ENCODE measurements around the gene OR6M1.

The OR6M1 gene

GRCh38 chr11:123797114-123797513 lies 9.0 kb downstream of the OR6M1 start:
- DNase-seq (ENCODE audit: low spot score), result no peak
- in situ Hi-C loops (cut with MboI; ENCODE audit: low pct_unique_long_range_greater_than_20kb, low sequenced_read_pairs, unreplicated experiment), result no loop called here
- TF ChIP-seq CTCF (IDR thresholded peaks at IDR 0.05; ENCODE audit: extremely low read depth, insufficient read depth, missing control alignments), result no peak

GRCh38 chr11:123796226-123796625 lies 9.9 kb downstream of the OR6M1 start:
- DNase-seq (ENCODE audit: low spot score), result no peak
- in situ Hi-C loops (cut with MboI; ENCODE audit: low pct_unique_long_range_greater_than_20kb, low sequenced_read_pairs, unreplicated experiment), result no loop called here

GRCh38 chr11:123783536-123783935 lies 22.6 kb downstream of the OR6M1 start:
- no peak for DNase-seq (ENCODE audit: low spot score)
- in situ Hi-C loops (cut with MboI; ENCODE audit: low pct_unique_long_range_greater_than_20kb, low sequenced_read_pairs, unreplicated experiment), result no loop called here
- no peak for TF ChIP-seq CTCF (IDR thresholded peaks at IDR 0.05; ENCODE audit: extremely low read depth, insufficient read depth, missing control alignments)

More at GRCh38 chr11:123796226-123796625, 9.9 kb downstream of the OR6M1 start:
- no peak for TF ChIP-seq CTCF (IDR thresholded peaks at IDR 0.05; ENCODE audit: extremely low read depth, insufficient read depth, missing control alignments)

DNA sequence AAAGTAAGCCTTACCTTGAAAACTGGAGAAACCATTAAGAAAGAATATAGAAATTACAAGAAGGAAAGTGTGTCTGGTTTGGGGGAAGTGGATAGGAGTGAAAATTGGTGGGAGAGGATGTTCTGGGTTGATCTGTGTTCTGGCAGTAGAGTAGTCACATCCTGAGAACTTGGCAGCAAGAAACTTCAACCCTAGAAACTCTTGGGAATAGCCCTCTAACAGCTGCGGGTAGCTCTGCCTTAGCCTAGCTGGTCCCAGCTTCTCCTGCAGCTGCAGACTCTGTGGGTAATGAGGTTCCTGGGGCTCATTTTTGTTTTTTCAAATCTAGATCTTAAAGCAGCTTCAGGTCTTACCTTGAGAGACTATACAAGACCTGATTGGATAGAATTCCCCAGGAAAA lies 27.6 kb downstream of the OR6M1 start:
- DNase-seq (ENCODE audit: low spot score), result no peak
- TF ChIP-seq CTCF (IDR thresholded peaks at IDR 0.05; ENCODE audit: extremely low read depth, insufficient read depth, missing control alignments), result no peak
- in situ Hi-C loops (cut with MboI; ENCODE audit: low pct_unique_long_range_greater_than_20kb, low sequenced_read_pairs, unreplicated experiment), result no loop called here

DNA sequence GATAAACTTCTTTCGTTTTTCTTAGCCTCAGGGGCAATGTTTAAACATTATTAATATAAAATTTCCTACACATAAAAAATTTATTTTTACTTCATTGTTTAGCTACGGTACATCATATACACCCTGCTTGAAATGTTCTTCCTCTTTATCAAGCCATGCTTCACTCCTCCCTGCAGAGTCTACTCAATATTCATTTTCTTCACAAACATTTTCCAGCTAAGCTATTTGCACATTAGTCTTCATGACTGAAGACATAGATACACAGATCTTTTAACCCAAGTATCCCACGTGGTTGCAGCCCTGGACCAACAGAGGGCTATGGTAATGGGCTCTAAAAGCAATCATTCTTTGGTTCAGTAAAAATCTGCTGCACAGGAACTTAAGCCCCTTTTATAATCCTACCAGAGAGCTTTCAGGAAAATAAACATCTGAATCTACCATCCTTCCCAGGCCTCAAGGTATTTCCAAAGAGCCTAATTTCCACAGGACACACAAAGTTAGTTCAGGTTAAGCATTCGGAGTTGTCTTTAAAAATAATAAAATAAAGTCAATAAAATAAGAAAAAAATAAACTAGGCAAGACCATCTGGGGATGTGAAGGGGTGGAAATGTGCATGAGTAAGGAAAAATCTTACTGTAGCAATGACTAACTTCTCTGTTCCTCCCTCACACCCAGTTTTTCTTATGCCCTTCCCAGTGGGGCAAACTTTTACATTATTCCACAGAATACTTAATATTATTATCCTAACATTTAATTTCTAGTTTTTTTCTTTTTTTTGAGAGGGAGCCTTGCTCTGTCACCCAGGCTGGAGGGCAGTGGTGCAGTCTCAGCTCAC lies 30.2 kb downstream of the OR6M1 start:
- no peak for TF ChIP-seq CTCF (IDR thresholded peaks at IDR 0.05; ENCODE audit: extremely low read depth, insufficient read depth, missing control alignments)
- in situ Hi-C loops (cut with MboI; ENCODE audit: low pct_unique_long_range_greater_than_20kb, low sequenced_read_pairs, unreplicated experiment), result no loop called here
- no peak for DNase-seq (ENCODE audit: low spot score)

DNA sequence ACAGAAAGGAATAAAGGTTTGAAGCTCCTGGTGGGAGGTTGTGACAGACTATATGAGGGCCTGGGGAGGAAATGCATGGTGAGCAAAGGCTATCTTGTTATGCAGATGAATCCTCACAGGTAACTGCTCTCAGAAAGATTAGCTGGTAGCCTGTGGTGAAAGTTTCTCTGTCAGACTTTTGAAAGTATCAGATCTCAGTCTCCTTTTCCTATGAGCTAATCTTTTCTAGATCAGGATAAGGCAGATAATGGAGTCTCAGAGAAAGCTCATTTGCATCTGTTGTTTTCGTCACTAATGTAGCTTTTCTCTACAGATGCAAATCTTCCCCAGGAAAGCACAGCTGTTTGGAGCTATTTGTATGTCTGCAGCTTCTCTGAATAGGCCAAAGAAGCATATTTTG lies 30.9 kb downstream of the OR6M1 start:
- TF ChIP-seq CTCF (IDR thresholded peaks at IDR 0.05; ENCODE audit: extremely low read depth, insufficient read depth, missing control alignments), result no peak
- no peak for DNase-seq (ENCODE audit: low spot score)
- in situ Hi-C loops (cut with MboI; ENCODE audit: low pct_unique_long_range_greater_than_20kb, low sequenced_read_pairs, unreplicated experiment), result no loop called here
